Neural progenitor cell (in vitro differentiated cells): Measurements from ENCODE around the gene LUC7L3.

Source experiments
- CTCF ChIP-seq: fragments of 200-600 bp; sonication (generic); IDR thresholded peaks from 2 replicates; pipeline ENCODE4 v1.5.1; 2017; ENCODE audit warnings: antibody characterized with exemption, mild to moderate bottlenecking
- EZH2 ChIP-seq: fragments of 200-600 bp; sonication (generic); IDR thresholded peaks from 2 replicates; pipeline ENCODE4 v1.6.1; 2017; ENCODE audit warnings: antibody characterized with exemption, mild to moderate bottlenecking, moderate library complexity
- EZH2phosphoT487 ChIP-seq: fragments of 200-600 bp; sonication (generic); IDR thresholded peaks from 2 replicates; pipeline ENCODE4 v1.6.1; 2017; ENCODE audit warnings: antibody characterized with exemption

GRCh38 chr17:50684612-50685333, 34.6 kb upstream of the LUC7L3 start:
- TF ChIP-seq CTCF (no peak), EZH2 (no peak), EZH2phosphoT487 (no peak)
